Amygdala (tissue), 56 donors: ENCODE measurements around the gene KDM4C.

Experiments
- DNase-seq, 56 donors: peaks; one replicate each; lab custom pipeline; 2025; lab: John Stamatoyannopoulos, UW

Gene KDM4C

DNA sequence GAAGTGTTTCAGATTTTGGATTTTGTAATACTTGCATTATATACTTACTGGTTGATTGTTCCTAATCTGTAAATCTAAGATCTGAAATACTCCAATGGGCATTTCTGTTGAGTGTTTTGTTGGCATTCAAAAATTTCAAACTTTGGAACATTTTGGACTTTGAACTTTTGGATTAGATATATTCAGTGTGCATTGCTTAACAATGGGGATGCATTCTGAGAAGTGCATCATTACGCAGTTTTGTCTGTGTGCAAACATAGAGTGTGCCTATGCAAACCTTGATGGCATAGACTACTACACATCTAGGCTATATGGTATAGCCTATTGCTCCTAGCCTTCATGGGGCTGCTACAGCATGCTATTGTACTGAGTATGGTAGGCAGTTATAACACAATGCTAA is 325.4 kb downstream of the KDM4C start:
- no peak for DNase-seq

- DNase-seq: no peak
Observed at GRCh38 chr9:7085357-7085756, 327.6 kb downstream of the KDM4C start.

GRCh38 chr9:7086389-7086788 is 328.6 kb downstream of the KDM4C start:
- DNase-seq: no peak

DNA sequence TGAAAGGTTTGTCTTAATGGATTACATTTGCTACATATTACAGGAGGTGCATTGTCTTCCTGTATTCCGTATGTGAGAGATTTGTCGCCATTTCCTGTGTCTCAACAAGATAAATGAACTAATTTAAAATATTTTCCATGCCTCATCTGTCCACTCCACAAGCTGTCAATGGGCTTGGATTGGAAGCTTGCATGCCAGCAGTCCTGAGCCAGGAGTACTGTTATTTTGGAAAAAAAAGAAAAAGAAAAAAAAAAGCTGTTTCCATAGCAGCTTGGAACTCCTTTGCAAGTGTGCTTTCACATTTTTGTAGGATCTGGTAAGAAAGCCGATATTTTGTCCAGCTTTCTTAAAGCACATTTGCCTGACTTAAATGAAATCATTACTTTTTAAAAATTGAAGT is 330.8 kb downstream of the KDM4C start:
- DNase-seq: peak in 1 of 56 donors; percentile 20

DNA sequence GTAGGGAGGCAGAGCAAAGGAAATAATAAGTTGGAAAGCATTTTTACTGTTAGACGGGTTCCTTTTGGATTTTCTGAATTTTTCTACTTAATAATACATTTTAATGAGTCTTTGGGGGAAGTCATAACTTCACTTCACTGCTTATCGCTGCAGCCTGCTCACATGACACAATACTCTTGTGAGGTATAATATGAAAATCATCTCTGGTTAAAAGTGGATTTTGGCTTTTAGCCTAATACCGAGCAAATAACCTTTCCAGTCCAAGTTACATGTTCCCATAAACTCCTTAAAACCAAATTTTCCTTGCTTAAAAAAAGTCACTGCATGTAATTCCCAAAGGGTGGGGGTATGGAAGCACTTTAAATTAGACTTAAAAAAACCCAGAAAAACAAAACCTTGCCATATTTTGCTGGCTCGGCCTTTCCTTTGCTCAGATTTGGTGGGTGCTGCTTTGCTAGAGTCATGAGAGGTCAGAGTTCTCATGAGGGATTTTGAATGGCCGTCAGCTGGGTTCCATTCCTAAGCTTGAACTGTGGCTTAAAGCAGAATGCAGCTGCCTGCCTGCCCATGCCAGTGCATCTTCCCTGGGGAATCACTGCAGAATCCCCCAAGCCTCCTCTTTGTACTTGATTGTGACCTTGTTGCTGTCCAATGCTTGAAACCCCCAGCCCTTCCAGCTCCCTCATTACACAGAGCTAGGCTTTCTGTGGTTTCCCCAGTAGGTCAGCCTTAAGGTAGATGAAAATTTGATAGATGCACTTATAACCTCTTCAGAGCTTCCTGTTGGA is 331.8 kb downstream of the KDM4C start:
- no peak for DNase-seq

- no peak for DNase-seq
Observed at GRCh38 chr9:7093040-7093439, 335.3 kb downstream of the KDM4C start.

- peak in 1 of 56 donors; percentile 17 for DNase-seq
Observed at GRCh38 chr9:7094052-7094451, 336.3 kb downstream of the KDM4C start.

DNA sequence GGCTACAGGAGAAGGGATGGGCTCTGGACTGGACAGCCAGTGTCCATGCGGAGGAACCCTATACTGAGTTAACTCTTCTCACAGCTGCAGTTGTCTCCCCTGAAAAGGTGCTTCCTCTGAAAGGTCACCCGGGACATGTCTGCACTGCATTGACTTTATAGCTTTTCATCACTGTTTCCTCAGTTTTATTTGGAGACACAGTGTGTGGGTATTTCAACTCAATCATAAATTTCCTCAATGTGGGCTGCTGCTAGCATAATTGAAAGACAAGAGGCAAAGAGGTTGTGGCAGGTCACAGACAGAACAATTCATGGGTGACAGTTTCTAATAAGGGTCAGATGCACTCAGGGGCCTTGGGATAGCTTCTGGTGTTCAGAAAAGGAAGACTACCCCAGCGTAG is 336.8 kb downstream of the KDM4C start:
- DNase-seq: no peak

GRCh38 chr9:7095058-7095457 is 337.3 kb downstream of the KDM4C start:
- no peak for DNase-seq

- no peak for DNase-seq
Observed at GRCh38 chr9:7097040-7097715, 339.4 kb downstream of the KDM4C start.

DNA sequence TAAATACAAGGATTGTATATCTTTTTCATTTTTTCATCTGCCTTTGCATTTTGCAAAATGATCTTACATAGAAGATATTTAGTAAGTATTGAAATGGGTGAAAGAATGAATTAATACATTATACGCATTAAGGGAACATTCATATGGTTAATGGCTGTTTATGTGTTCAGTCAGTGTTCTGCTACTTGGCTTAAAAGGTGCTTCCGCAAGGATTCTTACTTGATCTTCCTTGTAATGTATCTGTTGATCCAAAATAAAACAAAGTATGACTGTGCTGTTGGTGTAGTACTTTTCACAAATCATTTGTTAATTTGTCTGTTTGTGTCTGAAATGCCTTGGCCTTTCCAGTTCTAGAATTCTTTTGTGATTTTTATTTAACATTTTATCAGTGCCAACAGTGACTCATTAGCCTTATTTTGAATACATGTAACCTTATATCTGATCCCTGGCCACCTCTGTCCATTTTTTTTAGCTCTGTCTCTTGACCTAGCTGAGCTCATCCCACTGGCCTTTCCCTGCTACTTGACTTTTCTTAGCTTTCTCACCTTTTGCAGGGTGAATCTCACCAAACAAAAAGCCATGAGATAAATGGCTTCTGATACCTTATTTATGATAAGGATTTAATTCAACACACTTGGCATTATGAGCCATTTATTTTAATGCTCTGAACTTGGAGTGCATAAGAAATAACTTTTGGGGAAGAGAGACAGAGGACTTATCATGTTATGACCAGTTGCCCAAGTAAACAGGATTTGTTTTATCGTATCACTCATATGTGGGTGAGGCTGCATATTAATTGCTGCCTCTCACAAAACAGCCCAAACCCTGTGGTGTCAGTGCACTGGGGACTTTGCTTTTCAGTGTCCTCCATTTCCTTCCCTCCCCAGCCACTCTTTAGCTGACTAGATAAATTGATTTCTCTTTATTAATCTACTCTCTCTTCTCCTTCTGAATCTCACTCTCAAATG is 340.3 kb downstream of the KDM4C start:
- no peak for DNase-seq

- no peak for DNase-seq
Observed at GRCh38 chr9:7103367-7103766, 345.6 kb downstream of the KDM4C start.

- DNase-seq: no peak
Observed at GRCh38 chr9:7103771-7104170, 346.0 kb downstream of the KDM4C start.

- DNase-seq: no peak
Observed at GRCh38 chr9:7104625-7105024, 346.9 kb downstream of the KDM4C start.

DNA sequence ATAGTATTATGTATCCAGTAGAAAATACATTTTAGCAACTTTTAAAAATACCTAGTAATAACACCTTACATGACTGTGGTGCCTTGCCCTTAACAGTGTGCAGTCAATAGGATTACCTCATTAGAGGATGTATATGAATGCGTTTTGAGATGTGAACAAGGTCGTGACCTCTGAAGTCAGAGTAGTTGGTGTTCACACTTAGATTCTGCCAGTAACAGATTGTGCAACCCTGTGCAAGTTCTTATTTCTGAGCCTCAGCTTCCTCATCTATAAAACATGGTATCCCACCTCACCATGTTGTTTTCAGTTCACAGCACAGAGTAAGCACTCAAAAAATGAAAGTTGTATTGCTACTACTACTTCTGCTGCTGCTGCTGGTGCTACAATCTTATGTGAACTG is 347.3 kb downstream of the KDM4C start:
- DNase-seq: no peak

GRCh38 chr9:7108936-7109335 is 351.2 kb downstream of the KDM4C start:
- no peak for DNase-seq

DNA sequence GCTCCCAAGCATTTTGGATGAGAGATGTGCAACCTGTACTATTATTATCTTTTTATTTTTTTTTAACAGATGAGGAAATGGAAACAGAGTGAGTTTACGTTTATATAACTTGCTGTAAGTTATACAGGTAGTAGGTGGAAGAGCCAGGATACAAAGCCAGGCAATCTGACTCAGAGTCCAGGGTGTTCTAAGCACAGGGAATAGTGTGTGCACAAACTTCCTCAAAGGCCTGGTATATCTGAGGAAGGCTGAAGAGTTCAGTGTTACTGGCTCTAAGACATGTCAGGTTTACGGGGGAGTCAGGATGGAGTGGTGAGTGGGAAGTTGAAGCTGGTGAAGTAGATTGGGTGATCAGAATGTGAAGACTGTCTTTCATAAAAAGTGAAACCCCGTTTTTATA is 353.6 kb downstream of the KDM4C start:
- DNase-seq: no peak

GRCh38 chr9:7115606-7116005 is 357.8 kb downstream of the KDM4C start:
- DNase-seq: peak in 1 of 56 donors; percentile 23

GRCh38 chr9:7117676-7118561 is 360.1 kb downstream of the KDM4C start:
- DNase-seq: no peak

GRCh38 chr9:7118633-7119032 is 360.9 kb downstream of the KDM4C start:
- no peak for DNase-seq
